Common myeloid progenitor, CD34-positive (primary cell): Measurements from ENCODE around the gene MRTO4.
"Not testable (repeated sequence)": the region's sequence is repeated elsewhere in the genome, so short reads cannot be mapped to it uniquely, and the experiment has no call there.

Experiments used
- CTCF ChIA-PET: fragments of 350-600 bp; sonication (Branson Sonifier 250); formaldehyde crosslinking; loops from one replicate; lab custom pipeline; 2021; ENCODE audit warnings: antibody characterized with exemption; lab: Charles Lee
- POLR2A ChIA-PET: fragments of 350-600 bp; sonication (Branson Sonifier 250); formaldehyde crosslinking; loops from one replicate; lab custom pipeline; 2021; ENCODE audit warnings: antibody characterized with exemption; lab: Charles Lee
- DNase-seq, 3 donors: peaks; one replicate each; pipeline versions ENCODE4 v3.0.0 to v3.0.0-alpha.2; 2013
- H3K27ac ChIP-seq, 2 experiments: 1 replicate in 1 of 2; 2 replicates in 1 of 2; pipeline ENCODE4 v1.7.0; 2013; ENCODE audit warnings: inconsistent platforms in 2 of 2, low read length in 2 of 2, mild to moderate bottlenecking in 2 of 2, low read depth in 1 of 2, moderate library complexity in 1 of 2; ENCODE audit not compliant: severe bottlenecking in 2 of 2, insufficient read depth in 1 of 2, poor library complexity in 1 of 2
- H3K27me3 ChIP-seq, 5 experiments: replicated peaks in 2 of 5; 1 replicate in 3 of 5; 2 replicates in 2 of 5; pipeline versions ENCODE4 v1.6.1 to v1.7.0; 2013; ENCODE audit warnings: low read length in 4 of 5, mild to moderate bottlenecking in 2 of 5, moderate library complexity in 2 of 5, inconsistent platforms in 1 of 5; ENCODE audit not compliant: insufficient read depth in 5 of 5, control insufficient read depth in 4 of 5
- H3K36me3 ChIP-seq, 4 experiments: 1 replicate in 2 of 4; 2 replicates in 2 of 4; pipeline versions ENCODE4 v1.6.1 to v1.7.0; 2013; ENCODE audit warnings: low read length in 3 of 4, control low read depth in 1 of 4, mild to moderate bottlenecking in 1 of 4; ENCODE audit not compliant: control insufficient read depth in 4 of 4, insufficient read depth in 4 of 4
- H3K4me1 ChIP-seq, 4 experiments: 1 replicate in 3 of 4; 2 replicates in 1 of 4; pipeline versions ENCODE4 v1.6.1 to v1.7.1; 2013; ENCODE audit warnings: low read length in 3 of 4, mild to moderate bottlenecking in 3 of 4, control low read depth in 1 of 4, inconsistent platforms in 1 of 4, moderate library complexity in 1 of 4; ENCODE audit not compliant: control insufficient read depth in 4 of 4, insufficient read depth in 4 of 4; ENCODE audit errors: control extremely low read depth in 1 of 4
- H3K4me3 ChIP-seq, 7 experiments: 1 replicate in 4 of 7; 2 replicates in 3 of 7; pipeline versions ENCODE4 v1.5.1 to v1.7.0; 2013; ENCODE audit warnings: mild to moderate bottlenecking in 7 of 7, low read length in 6 of 7, moderate library complexity in 6 of 7, inconsistent platforms in 2 of 7, low read depth in 2 of 7, control low read depth in 1 of 7; ENCODE audit not compliant: insufficient read depth in 4 of 7, control insufficient read depth in 1 of 7; ENCODE audit errors: extremely low read depth in 1 of 7
- H3K9me3 ChIP-seq, 5 experiments: 1 replicate in 4 of 5; 2 replicates in 1 of 5; pipeline versions ENCODE4 v1.6.1 to v1.7.1; 2013; ENCODE audit warnings: low read length in 4 of 5, mild to moderate bottlenecking in 2 of 5, inconsistent platforms in 1 of 5, low read depth in 1 of 5, moderate library complexity in 1 of 5; ENCODE audit not compliant: control insufficient read depth in 4 of 5, insufficient read depth in 2 of 5; ENCODE audit errors: control extremely low read depth in 1 of 5
- WGBS: methylation state at CpG from one replicate; pipeline ENCODE4 v1.1.5; 2013; ENCODE audit not compliant: insufficient coverage; 5-methylcytosine and 5-hydroxymethylcytosine counted together

The MRTO4 gene

DNA sequence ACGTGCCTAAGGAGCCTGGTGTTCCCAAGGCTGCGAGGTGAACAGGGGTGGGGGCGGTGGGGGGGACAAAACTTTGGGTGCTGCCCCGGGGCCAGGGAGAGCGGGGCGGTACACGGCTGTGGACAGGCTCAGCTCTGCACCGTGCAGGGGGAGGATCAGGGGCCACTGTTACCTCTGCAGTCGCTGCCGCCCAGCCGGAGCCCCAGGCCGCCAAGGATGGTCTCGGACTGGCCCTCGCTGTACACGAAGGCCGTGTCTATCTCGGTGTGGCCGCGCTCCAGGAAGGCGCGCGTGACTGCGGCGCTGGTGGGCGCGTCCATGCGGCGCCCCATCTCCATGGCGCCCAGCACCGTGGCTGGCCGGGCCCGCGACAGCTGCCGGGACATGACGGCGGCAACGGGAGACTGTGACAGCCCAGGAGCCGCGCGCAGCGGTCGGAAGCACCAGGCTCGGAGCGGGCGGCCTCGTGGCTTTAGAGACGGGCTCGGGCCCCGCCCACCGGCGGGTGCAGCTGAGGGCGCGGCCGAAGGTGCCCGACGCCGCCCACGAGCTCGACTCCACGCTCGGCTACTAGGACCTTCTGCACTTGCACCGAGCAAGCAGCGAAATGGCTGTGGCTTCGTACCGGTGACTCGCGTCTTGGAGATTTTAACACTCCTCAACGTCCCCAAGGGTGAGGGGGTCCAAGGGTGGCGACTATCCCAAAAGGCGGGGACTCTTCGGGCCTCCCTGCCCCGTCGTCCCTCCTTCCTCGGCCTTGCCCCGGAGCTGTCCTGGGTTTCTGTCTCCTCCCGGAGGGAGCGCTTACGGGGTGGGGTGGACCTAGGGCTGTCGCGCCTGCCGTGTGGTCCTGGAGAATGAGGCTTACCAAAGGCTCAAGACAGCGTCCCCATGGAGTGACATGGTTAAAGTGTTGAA is 37.0 kb downstream of the MRTO4 start, which contains the start of gene AKR7A3:
Gene AKR7A3, minus strand, starts transcription at position 447 of the 918 bp plus-strand sequence. Its CDS starts 61 bp downstream, at position 386.
- WGBS, result 23% methylated on average over 50 of the region's 82 CpGs

GRCh38 chr1:19289244-19289643 is 37.6 kb downstream of the MRTO4 start:
- peak overlapping the region in 4 of 7 experiments; percentile 13 to 77 (median 64) for H3K4me3 ChIP-seq
- H3K36me3 ChIP-seq, result no peaks in the 10 kb centered on the region
- POLR2A ChIA-PET, result interaction anchor here (0.5 kb wide), 1 partner anchor 28 kb away, joined by 3 read pairs; no protein-coding TSS in a partner anchor
- DNase-seq, result no peak
- WGBS, result 55% methylated on average over 2 of the region's 2 CpGs
- H3K27ac ChIP-seq, result no peak overlapping the region
- peaks cover 0 to 8% (median 6%) of the 10 kb centered on the region in 4 experiments for H3K4me1 ChIP-seq
- H3K27me3 ChIP-seq, result peaks cover 0 to 19% (median 7%) of the 10 kb centered on the region in 5 experiments
- CTCF ChIA-PET, result no interaction called here
- H3K9me3 ChIP-seq, result peaks cover 3 to 22% (median 9%) of the 10 kb centered on the region in 5 experiments

More for the DNA sequence above, 37.0 kb downstream of the MRTO4 start, which contains the start of gene AKR7A3:
- Histone ChIP-seq H3K4me3 (peak within 1 kb of the TSS in 6 of 7 experiments; percentile 13 to 77 (median 52)), H3K27me3 (peaks cover 0 to 19% (median 7%) of the 10 kb centered on the region in 5 experiments), H3K9me3 (peaks cover 3 to 22% (median 4%) of the 10 kb centered on the region in 5 experiments)
- H3K4me1 ChIP-seq, CTCF ChIA-PET, H3K27ac ChIP-seq, H3K36me3 ChIP-seq: not testable (repeated sequence)
- DNase-seq, result peak; percentile 59 to 80 (median 74)
- POLR2A ChIA-PET, result interaction anchor here (0.5 kb wide), 1 partner anchor 27 kb away, joined by 3 read pairs; no protein-coding TSS in a partner anchor

DNA sequence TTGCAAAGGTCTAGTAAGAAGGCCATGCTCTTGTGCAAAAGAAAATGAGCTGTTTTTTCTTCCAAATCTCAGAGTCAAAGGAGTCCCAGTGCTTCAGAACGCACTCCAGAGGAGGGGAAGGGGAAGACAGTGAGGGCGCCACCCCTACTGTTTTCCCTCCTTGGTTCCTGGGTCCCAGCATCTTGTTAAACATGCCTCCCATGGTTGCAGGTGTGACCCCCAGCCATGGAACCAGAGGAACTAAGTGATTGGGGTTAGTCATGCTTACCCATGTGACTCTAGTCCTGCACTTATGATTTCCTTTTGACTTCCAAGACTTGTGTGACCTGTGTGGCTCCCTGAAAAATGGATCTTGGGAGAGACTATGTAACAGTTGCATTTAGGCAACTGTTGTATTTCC is 43.0 kb downstream of the MRTO4 start:
- Histone ChIP-seq H3K27ac (no peak overlapping the region), H3K4me3 (no peak overlapping the region), H3K27me3 (peaks cover 0 to 4% (median 2%) of the 10 kb centered on the region in 5 experiments), H3K9me3 (peaks cover 5 to 43% (median 26%) of the 10 kb centered on the region in 5 experiments), H3K4me1 (no peaks in the 10 kb centered on the region), H3K36me3 (peaks cover 0 to 6% (median 2%) of the 10 kb centered on the region in 4 experiments)
- ChIA-PET CTCF (interaction anchor here (1.2 kb wide), 1 partner anchor 38 kb away, joined by 3 read pairs; no protein-coding TSS in a partner anchor), POLR2A (interaction anchor here (1.2 kb wide), 1 partner anchor 7 kb away, joined by 3 read pairs; no protein-coding TSS in a partner anchor)
- 100% methylated on average over 2 of the region's 2 CpGs for WGBS
- no peak for DNase-seq

DNA sequence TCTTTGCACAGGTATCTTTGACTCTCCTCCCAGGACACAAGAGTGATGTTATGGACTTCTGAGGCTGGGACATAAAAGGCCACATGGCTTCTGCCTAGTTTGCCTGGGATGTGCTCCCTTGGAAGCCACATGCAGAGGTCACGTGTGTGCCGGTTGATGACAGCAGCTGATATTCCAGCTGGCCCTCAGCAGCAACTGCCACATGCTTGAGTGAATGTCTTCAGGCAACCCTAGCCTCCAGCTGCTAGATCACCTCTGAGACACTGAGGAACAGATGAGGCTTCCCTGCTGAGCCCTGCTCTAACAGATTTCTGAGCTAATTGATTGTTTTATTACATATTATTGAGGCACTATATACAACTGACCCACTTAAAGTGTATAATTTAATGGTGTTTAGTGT is 48.6 kb downstream of the MRTO4 start:
- Histone ChIP-seq H3K4me3 (no peak overlapping the region), H3K4me1 (no peaks in the 10 kb centered on the region), H3K9me3 (peaks cover 1 to 11% (median 7%) of the 10 kb centered on the region in 5 experiments), H3K27ac (no peak overlapping the region), H3K27me3 (no peaks in the 10 kb centered on the region), H3K36me3 (peaks cover 6 to 34% (median 20%) of the 10 kb centered on the region in 4 experiments)
- POLR2A ChIA-PET, result interaction anchor here (0.6 kb wide), 1 partner anchor 10 kb away, joined by 4 read pairs; no protein-coding TSS in a partner anchor
- DNase-seq, result no peak
- WGBS, result 100% methylated on average over 2 of the region's 2 CpGs
- CTCF ChIA-PET, result no interaction called here

DNA sequence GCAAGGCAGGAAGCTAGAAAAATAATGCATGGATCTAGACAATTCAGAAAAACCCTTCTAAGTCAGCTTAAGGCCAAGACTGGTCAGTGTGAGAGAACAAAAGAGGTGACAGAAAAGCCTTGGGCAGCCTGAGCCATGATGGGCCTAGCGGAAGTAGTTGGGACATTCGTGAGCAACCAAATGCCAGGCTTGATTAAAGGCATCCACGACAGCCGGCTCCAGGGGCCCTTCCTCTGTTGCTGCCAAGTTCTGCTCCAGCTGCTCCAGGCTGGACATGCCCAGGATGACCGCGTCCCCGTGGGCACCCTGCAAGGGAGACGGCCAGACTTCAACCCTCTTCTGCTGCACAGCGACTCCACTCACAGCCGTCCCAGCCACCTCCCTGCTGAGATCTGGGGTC is 52.5 kb downstream of the MRTO4 start:
- H3K4me1 ChIP-seq, H3K4me3 ChIP-seq, H3K27me3 ChIP-seq, H3K9me3 ChIP-seq, H3K27ac ChIP-seq, CTCF ChIA-PET, DNase-seq: not testable (repeated sequence)
- peaks cover 8 to 66% (median 53%) of the 10 kb centered on the region in 4 experiments for H3K36me3 ChIP-seq
- POLR2A ChIA-PET, result interaction anchor here (1.0 kb wide), 1 partner anchor 170 kb away, joined by 3 read pairs; no protein-coding TSS in a partner anchor
- 100% methylated on average over 2 of the region's 10 CpGs for WGBS

DNA sequence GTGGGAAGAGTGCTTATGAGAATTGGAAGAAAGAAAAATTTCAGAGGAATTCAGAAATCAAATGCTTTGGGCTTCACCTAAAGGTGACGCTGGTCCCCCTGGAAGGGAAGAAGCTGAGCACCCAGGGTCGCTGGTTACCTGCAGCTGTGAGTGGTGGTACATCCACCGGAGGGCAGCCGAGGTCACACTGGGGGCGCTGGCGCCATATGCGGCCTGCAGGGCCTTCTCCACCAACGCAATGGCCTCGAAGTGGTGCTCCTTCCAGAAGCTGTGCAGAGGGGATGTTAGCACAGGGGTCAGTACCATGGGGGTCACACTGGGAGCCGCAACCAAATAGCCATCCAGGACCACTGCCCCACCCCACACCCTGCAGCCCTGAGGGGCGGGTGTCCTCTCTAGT is 54.3 kb downstream of the MRTO4 start:
- DNase-seq, result no peak
- H3K9me3 ChIP-seq, result no peaks in the 10 kb centered on the region
- ChIA-PET CTCF (no interaction called here), POLR2A (no interaction called here)
- WGBS, result 88% methylated on average over 11 of the region's 11 CpGs
- no peak overlapping the region for H3K4me3 ChIP-seq
- H3K4me1 ChIP-seq, result peaks cover 0 to 4% (median 3%) of the 10 kb centered on the region in 4 experiments
- peaks cover 10 to 64% (median 52%) of the 10 kb centered on the region in 4 experiments for H3K36me3 ChIP-seq
- H3K27me3 ChIP-seq, result no peaks in the 10 kb centered on the region
- no peak overlapping the region for H3K27ac ChIP-seq
